ENCODE results near the gene OTULIN. TPM values are rescaled to one million over a fixed set of nuclear protein-coding genes. Genes with fewer than 3 reads are reported as not detected.

The OTULIN gene
- 10.6 and 54.6 TPM in 2 replicates for total RNA-seq (2014; rRNA removed; shearing (Covaris generic); ENCODE audit: low replicate concordance)

GRCh38 chr5:14664270-14665100, at the start of gene OTULIN:
OTULIN (plus strand) TSS chr5:14664718; CDS start chr5:14664826, 108 bp downstream.
- in situ Hi-C loops (cut with HindIII; ENCODE audit: low pct_unique_long_range_greater_than_20kb, low sequenced_read_pairs): no loop called here
- DNase-seq (ENCODE audit: low read depth): peak; percentile 92

GRCh38 chr5:14615365-14615764, 49.2 kb upstream of the OTULIN start:
- in situ Hi-C loops (cut with HindIII; ENCODE audit: low pct_unique_long_range_greater_than_20kb, low sequenced_read_pairs): no loop called here
- no peak for DNase-seq (ENCODE audit: low read depth)

GRCh38 chr5:14617441-14617840, 47.1 kb upstream of the OTULIN start:
- no peak for DNase-seq (ENCODE audit: low read depth)
- in situ Hi-C loops (cut with HindIII; ENCODE audit: low pct_unique_long_range_greater_than_20kb, low sequenced_read_pairs): no loop called here

GRCh38 chr5:14627270-14627669, 37.2 kb upstream of the OTULIN start:
- no peak for DNase-seq (ENCODE audit: low read depth)
- in situ Hi-C loops (cut with HindIII; ENCODE audit: low pct_unique_long_range_greater_than_20kb, low sequenced_read_pairs): no loop called here

- DNase-seq (ENCODE audit: low read depth): peak; percentile 25
- in situ Hi-C loops (cut with HindIII; ENCODE audit: low pct_unique_long_range_greater_than_20kb, low sequenced_read_pairs): no loop called here
These were observed 36.2 kb upstream of the OTULIN start for GRCh38 chr5:14628346-14628745.

- no peak for DNase-seq (ENCODE audit: low read depth)
- in situ Hi-C loops (cut with HindIII; ENCODE audit: low pct_unique_long_range_greater_than_20kb, low sequenced_read_pairs): no loop called here
These were observed 33.8 kb upstream of the OTULIN start for GRCh38 chr5:14630671-14631070.

GRCh38 chr5:14635656-14636055, 28.9 kb upstream of the OTULIN start:
- no peak for DNase-seq (ENCODE audit: low read depth)
- in situ Hi-C loops (cut with HindIII; ENCODE audit: low pct_unique_long_range_greater_than_20kb, low sequenced_read_pairs): no loop called here

GRCh38 chr5:14640765-14641164, 23.8 kb upstream of the OTULIN start:
- DNase-seq (ENCODE audit: low read depth): no peak
- in situ Hi-C loops (cut with HindIII; ENCODE audit: low pct_unique_long_range_greater_than_20kb, low sequenced_read_pairs): no loop called here

- in situ Hi-C loops (cut with HindIII; ENCODE audit: low pct_unique_long_range_greater_than_20kb, low sequenced_read_pairs): no loop called here
- DNase-seq (ENCODE audit: low read depth): no peak
These were observed 19.8 kb upstream of the OTULIN start for GRCh38 chr5:14644623-14645237.

- in situ Hi-C loops (cut with HindIII; ENCODE audit: low pct_unique_long_range_greater_than_20kb, low sequenced_read_pairs): no loop called here
- DNase-seq (ENCODE audit: low read depth): no peak
These were observed 14.5 kb upstream of the OTULIN start for GRCh38 chr5:14650052-14650451.

- DNase-seq (ENCODE audit: low read depth): no peak
- in situ Hi-C loops (cut with HindIII; ENCODE audit: low pct_unique_long_range_greater_than_20kb, low sequenced_read_pairs): no loop called here
These were observed 9.3 kb upstream of the OTULIN start for GRCh38 chr5:14655146-14655741.

- DNase-seq (ENCODE audit: low read depth): no peak
- in situ Hi-C loops (cut with HindIII; ENCODE audit: low pct_unique_long_range_greater_than_20kb, low sequenced_read_pairs): no loop called here
These were observed 7.6 kb upstream of the OTULIN start for GRCh38 chr5:14656898-14657297.

GRCh38 chr5:14659821-14660607, 4.5 kb upstream of the OTULIN start:
- DNase-seq (ENCODE audit: low read depth): no peak
- in situ Hi-C loops (cut with HindIII; ENCODE audit: low pct_unique_long_range_greater_than_20kb, low sequenced_read_pairs): no loop called here

GRCh38 chr5:14660833-14661232, 3.7 kb upstream of the OTULIN start:
- in situ Hi-C loops (cut with HindIII; ENCODE audit: low pct_unique_long_range_greater_than_20kb, low sequenced_read_pairs): no loop called here
- no peak for DNase-seq (ENCODE audit: low read depth)

- in situ Hi-C loops (cut with HindIII; ENCODE audit: low pct_unique_long_range_greater_than_20kb, low sequenced_read_pairs): no loop called here
These were observed 1.7 kb upstream of the OTULIN start for GRCh38 chr5:14662721-14663260.

GRCh38 chr5:14663734-14664269, 716 bp upstream of the OTULIN start:
- no peak for DNase-seq (ENCODE audit: low read depth)
- in situ Hi-C loops (cut with HindIII; ENCODE audit: low pct_unique_long_range_greater_than_20kb, low sequenced_read_pairs): no loop called here

More at GRCh38 chr5:14662721-14663260, 1.7 kb upstream of the OTULIN start:
- DNase-seq (ENCODE audit: low read depth): no peak

- DNase-seq (ENCODE audit: low read depth): peak; percentile 51
- in situ Hi-C loops (cut with HindIII; ENCODE audit: low pct_unique_long_range_greater_than_20kb, low sequenced_read_pairs): no loop called here
These were observed 744 bp downstream of the OTULIN start for GRCh38 chr5:14665101-14665822.
